AG09319 (cell line): ENCODE data around the gene TRPC4AP.

Experiments used
- DNase-seq: peaks from one replicate; pipeline ENCODE4 v3.0.0-alpha.2; 2010; ENCODE audit warnings: low read depth; ENCODE audit errors: extremely low read depth
- CTCF ChIP-seq: IDR thresholded peaks from 2 replicates; pipeline ENCODE4 v1.5.1; 2011; ENCODE audit warnings: low read depth, mild to moderate bottlenecking, inconsistent platforms, low read length, moderate library complexity

TRPC4AP gene

DNA sequence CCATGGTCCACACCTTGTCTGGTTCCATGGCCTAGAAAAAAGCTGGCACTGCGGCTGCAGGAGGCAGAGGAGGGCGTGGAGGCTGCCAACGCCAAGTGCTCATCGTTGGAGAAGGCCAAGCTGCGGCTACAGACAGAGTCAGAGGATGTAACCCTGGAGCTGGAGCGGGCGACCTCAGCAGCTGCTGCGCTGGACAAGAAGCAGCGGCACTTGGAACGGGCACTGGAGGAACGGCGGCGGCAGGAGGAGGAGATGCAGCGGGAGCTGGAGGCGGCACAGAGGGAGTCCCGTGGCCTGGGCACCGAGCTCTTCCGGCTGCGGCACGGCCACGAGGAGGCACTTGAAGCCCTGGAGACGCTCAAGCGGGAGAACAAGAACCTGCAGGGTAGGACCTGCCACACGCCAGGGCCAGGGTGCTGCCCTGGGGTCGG is 93.6 kb downstream of the TRPC4AP start:
- no peak for DNase-seq
- no peak for TF ChIP-seq CTCF

GRCh38 chr20:34998331-34998950 is 94.2 kb downstream of the TRPC4AP start:
- no peak for DNase-seq
- TF ChIP-seq CTCF, result no peak

- DNase-seq, result no peak
- no peak for TF ChIP-seq CTCF
Observed at GRCh38 chr20:34997774-34998173, 94.8 kb downstream of the TRPC4AP start.

- TF ChIP-seq CTCF, result no peak
- DNase-seq, result no peak
Observed at GRCh38 chr20:34997131-34997561, 95.5 kb downstream of the TRPC4AP start.

GRCh38 chr20:34996243-34997028 is 96.2 kb downstream of the TRPC4AP start:
- TF ChIP-seq CTCF, result no peak
- DNase-seq, result no peak

- TF ChIP-seq CTCF, result no peak
- no peak for DNase-seq
Observed at GRCh38 chr20:34995696-34996095, 96.9 kb downstream of the TRPC4AP start.

DNA sequence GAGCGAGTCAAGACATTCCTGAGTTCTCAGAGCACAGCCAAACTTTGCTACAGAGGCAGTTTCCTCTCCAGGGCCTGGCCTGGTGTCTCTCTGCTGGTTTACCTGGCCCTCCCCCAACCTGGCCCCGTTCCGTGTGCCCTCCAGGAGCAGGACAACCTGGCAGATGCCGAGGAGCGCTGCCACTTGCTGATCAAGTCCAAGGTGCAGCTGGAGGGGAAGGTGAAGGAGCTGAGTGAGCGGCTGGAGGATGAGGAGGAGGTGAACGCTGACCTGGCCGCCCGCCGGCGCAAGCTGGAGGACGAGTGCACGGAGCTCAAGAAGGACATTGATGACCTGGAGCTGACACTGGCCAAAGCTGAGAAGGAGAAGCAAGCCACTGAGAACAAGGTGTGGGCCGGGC is 97.4 kb downstream of the TRPC4AP start:
- DNase-seq, result no peak
- TF ChIP-seq CTCF, result no peak
